HG02623 (cell line): ENCODE data around the gene MARCHF5.
"Not testable (repeated sequence)": the region's sequence is repeated elsewhere in the genome, so short reads cannot be mapped to it uniquely, and the experiment has no call there.

Experiments
- ATAC-seq: cut with Tn5 transposase; IDR thresholded peaks from one replicate; pipeline ENCODE4 v1.9.1; 2021; ENCODE audit warnings: moderate library complexity; ENCODE audit not compliant: unreplicated experiment

MARCHF5 gene

DNA sequence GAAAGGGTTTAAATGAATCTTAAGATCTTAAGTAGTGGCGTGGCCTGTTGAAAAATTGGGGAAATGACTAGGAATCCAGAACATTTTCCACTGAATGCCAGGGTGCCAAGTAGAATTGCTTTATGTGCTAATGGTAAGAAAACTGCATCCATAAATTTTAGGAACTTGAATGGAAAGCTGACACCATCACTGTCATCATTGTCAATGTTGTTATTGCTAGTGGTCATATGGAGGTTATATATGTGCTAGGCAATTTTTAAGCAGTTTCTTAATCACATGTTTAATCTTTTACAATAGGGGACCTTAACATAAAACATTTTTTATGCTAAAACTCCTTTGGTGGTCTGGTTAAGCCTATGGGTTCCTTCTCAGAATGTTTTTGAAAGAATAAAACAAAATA is 13.1 kb downstream of the MARCHF5 start:
- ATAC-seq, result no peak

GRCh38 chr10:92305133-92306072 is 14.4 kb downstream of the MARCHF5 start:
- no peak for ATAC-seq

GRCh38 chr10:92309272-92309671 is 18.3 kb downstream of the MARCHF5 start:
- ATAC-seq, result no peak

DNA sequence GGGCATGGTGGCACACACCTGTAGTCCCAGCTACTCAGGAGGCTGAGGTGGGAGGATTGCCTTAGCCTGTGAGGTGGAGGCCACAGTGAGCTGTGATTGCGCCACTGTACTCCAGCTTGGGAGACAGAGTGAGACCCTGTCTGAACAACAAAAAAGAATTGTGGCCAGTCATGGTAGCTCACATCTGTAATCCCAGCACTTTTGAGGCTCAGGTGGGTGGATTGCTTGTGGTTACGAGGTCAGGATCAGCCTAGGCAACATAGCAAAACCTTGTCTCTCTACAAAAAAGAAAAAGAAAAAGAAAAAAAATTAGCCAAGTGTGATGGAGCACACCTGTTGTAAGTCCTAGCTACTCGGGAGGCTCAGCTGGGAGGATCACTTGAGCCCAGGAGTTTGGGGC is 22.8 kb downstream of the MARCHF5 start:
- no peak for ATAC-seq

DNA sequence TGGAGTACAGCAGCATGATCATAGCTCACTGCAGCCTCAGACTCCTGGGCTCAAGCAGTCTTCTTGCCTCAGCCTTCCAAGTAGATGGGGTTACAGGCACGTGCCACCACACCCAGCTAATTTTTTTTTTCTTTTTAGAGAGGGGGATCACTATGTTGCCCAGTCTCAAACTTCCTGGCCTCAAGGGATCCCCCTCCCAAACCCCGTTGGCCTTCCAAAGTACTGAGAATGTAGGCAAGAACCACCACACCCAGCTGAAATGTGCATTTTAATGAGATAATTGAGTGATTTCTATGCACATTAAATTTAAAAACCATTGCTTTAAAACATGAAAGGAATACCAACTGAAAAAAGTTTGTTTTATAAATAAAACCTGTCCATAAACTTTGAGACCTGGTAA is 25.6 kb downstream of the MARCHF5 start:
- ATAC-seq, result no peak

GRCh38 chr10:92323079-92323478 is 32.1 kb downstream of the MARCHF5 start:
- ATAC-seq, result no peak

- no peak for ATAC-seq
Measured at GRCh38 chr10:92327445-92328433, 36.8 kb downstream of the MARCHF5 start.

DNA sequence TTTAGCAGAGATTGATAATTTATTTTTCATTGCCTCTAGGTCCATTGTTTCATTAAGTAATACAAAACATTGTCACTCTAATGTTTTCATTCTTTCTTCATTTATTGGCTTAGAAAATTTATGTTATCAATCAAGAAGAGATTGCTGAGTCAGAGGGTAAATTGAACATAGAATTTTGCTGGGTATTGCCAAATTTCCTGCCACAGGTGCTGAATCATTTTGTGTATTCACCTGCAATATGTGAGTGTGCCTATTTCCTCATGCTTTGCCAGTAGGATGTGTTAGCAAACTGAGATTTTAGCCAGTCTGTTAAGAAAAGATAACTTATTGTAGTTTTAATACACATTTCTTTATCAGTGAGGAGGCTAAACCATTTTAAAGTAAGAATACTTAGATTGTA is 38.0 kb downstream of the MARCHF5 start:
- no peak for ATAC-seq

DNA sequence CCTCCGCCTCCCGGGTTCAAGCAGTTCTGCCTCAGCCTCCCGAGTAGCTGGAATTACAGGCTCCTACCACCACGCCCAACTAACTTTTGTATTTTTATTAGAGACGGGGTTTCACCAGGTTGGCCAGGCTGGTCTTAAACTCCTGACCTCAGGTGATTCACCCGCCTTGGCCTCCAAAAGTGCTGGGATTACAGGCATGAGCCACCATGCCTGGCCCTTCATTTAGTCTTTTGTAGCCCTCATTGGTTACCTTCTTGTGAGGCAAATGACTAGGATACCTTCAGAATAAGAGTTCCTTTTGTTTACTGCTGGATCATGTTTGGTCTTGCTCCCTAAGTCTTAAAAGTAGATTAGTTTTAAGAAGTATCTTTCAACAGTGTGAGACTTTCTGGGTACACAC is 39.0 kb downstream of the MARCHF5 start:
- ATAC-seq, result not testable (repeated sequence)

GRCh38 chr10:92342796-92343195 is 51.8 kb downstream of the MARCHF5 start:
- ATAC-seq, result no peak

- not testable (repeated sequence) for ATAC-seq
Measured at GRCh38 chr10:92345575-92345974, 54.6 kb downstream of the MARCHF5 start.

DNA sequence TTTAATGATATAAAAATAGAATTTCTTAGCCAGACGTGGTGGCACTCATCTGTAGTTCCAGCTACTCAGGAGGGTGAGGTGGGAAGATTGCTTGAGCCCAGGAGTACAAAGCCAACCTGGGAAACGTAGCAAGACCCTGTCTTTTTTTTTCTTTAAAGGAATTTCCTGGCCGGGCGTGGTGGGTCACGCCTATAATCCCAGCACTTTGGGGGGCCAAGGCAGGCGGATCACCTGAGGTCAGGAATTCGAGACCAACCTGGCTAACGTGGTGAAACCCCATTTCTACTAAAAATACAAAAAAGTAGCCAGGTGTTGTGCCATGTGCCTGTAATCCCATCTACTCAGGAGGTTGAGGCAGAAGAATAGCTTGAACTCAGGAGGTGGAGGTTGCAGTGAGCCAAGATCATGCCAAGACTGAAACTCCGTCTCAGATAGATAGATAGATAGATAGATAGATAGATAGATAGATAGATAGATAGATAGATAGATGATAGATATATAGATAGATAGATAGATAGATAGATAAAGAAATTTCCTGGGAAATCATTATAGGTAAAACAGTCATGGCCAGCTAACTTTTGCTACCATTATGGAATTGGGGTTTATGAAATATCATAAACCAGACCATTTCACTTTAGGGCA is 56.2 kb downstream of the MARCHF5 start:
- ATAC-seq, result not testable (repeated sequence)

DNA sequence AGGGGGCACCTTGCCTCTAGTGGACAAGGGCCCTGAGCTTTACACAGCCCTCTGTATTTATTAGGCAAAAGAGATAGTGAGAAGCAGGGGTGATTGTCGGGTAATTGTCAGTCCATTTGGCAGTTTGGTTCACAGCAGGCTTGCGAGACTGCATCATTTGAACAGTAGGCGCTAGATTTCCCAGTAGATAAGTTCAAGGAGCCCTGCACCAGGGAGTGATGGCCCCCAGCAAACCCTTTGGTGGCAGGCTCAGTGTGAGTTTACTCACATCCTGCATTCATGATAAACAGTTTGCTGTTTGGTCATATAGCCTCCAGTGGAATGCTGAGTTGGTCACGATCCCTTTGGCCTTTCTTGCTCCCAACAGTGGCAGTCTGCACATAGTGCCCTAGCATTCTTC is 59.4 kb downstream of the MARCHF5 start:
- ATAC-seq, result no peak

GRCh38 chr10:92354587-92354986 is 63.6 kb downstream of the MARCHF5 start:
- no peak for ATAC-seq

DNA sequence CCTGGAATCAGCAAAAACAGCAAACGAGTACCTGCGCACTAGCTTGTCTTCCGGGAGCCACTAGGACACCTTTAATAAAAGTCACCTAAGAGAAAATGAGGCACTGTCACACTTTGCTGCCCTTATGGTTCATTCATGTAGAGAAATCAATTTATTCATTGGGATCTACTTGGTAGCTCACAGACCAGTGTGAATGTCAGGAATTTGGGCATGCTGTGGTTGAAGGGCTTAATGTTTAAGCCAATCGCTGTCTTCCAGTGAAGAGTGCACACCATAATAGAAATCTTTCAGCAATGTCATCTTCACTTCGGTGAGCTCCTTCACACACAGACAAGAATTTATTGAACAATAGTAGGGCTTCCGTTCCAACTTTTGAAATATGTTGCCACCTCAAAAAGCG is 65.1 kb downstream of the MARCHF5 start:
- ATAC-seq, result no peak

GRCh38 chr10:92363498-92363897 is 72.5 kb downstream of the MARCHF5 start:
- no peak for ATAC-seq

- ATAC-seq, result no peak
Measured at GRCh38 chr10:92366412-92367021, 75.5 kb downstream of the MARCHF5 start.

GRCh38 chr10:92377962-92378361 is 87.0 kb downstream of the MARCHF5 start:
- no peak for ATAC-seq

DNA sequence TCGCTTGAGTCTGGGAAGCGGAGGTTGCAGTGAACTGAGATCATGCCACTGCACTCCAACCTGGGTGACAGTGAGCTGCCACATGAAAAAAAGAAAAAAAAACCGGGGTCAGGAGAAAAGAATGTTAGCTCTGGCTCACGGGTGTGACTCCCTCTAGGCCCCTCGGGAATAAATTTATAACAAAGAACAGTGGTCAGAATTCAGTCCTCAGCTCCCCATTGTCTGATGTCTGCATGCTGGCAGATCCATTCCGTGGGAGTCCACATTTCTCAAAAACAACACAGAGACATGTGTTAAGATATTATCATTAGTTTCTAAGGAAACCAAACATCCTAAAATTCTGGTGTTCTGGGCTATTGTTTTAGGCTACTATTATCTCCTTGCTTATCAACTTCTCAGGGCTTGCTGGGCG is 90.6 kb downstream of the MARCHF5 start:
- ATAC-seq, result no peak

DNA sequence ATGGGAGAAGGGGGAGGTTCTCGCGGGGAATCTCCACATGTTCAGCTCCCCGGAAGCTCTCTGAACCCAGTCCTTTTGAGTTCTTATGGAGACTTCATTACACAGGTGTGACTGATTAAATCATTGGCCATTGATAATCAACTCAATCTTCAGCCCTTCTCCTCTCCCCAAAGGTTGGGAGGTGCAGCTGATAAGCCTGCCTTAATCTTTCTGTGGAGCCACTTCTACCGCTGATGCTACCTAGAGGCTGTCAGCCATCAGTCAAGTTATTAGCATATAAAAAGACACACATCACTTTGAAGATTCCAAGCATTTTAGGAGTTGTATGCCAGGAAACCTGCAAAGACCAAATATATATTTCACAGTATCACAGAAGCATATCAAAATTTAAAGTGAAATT is 91.7 kb downstream of the MARCHF5 start:
- no peak for ATAC-seq

DNA sequence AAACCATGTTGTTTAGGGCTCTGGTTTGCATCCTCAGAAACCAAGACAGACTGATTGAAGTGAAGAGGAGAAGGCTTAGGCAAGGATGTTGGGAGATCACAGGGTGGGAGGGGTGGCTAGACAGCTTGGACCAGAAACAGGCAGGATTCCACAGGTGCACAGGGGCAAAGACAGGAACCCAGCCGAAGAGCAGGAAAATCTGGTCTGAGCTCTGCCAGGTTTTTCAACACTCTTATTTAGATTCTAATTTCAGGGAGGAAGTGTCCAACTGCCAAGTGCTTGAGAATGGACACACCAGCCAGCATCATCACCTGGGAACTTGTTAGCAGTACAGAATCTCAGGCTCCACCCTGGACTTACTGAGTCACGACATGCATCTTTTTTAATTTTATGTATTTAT is 93.8 kb downstream of the MARCHF5 start:
- no peak for ATAC-seq
